Measurements from ENCODE around the gene NCOA5. TPM values are rescaled to one million over a fixed set of nuclear protein-coding genes. Genes with fewer than 3 reads are reported as not detected.

Gene NCOA5
- total and polyA plus RNA-seq, 2 experiments from 2014 or later: 8.4 to 22.8 TPM

GRCh38 chr20:46062151-46062550, 27.6 kb downstream of the NCOA5 start:
- Histone ChIP-seq H3K27me3 (ENCODE audit: insufficient read depth) (peaks cover 34% of the 10 kb centered on the region), H3K27ac (ENCODE audit: low read depth) (no peak overlapping the region), H3K4me2 (no peak overlapping the region), H3K79me2 (replicated peaks; ENCODE audit: insufficient read depth) (no peaks in the 10 kb centered on the region), H2AFZ (no peak overlapping the region), H3K9me2 (ENCODE audit: insufficient read depth) (no peaks in the 10 kb centered on the region), H3K4me3 (no peak overlapping the region), H4K20me1 (replicated peaks; ENCODE audit: insufficient read depth) (peaks cover 18% of the 10 kb centered on the region), H3F3A (replicated peaks; ENCODE audit: low read depth) (peaks cover 15% of the 10 kb centered on the region), H3K36me3 (ENCODE audit: insufficient read depth) (peaks cover 35% of the 10 kb centered on the region), H3K4me1 (ENCODE audit: insufficient read depth) (peaks cover 22% of the 10 kb centered on the region)
- no peak for TF ChIP-seq CTCF (conservative IDR thresholded peaks at IDR 0.05; ENCODE audit: low read depth in 2 of 2)
- TF ChIP-seq EZH2phosphoT487 (IDR thresholded peaks at IDR 0.05; ENCODE audit: unreplicated experiment): no peak
- TF ChIP-seq JUNB (IDR thresholded peaks at IDR 0.05; ENCODE audit: unreplicated experiment): no peak
- no peak for TF ChIP-seq REST (IDR thresholded peaks at IDR 0.05; ENCODE audit: unreplicated experiment)
- no peak for TF ChIP-seq ZNF462 (CRISPR knock-in tag; IDR thresholded peaks at IDR 0.05)
- TF ChIP-seq POLR2AphosphoS5 (IDR thresholded peaks at IDR 0.05; ENCODE audit: low read depth): no peak
- no peak for TF ChIP-seq STAT1 (IDR thresholded peaks at IDR 0.05; ENCODE audit: unreplicated experiment)
- TF ChIP-seq ZNF114 (CRISPR knock-in tag; IDR thresholded peaks at IDR 0.05): no peak
- TF ChIP-seq CREB1 (CRISPR knock-in tag; IDR thresholded peaks at IDR 0.05; ENCODE audit: low read depth): no peak
- no peak for TF ChIP-seq ETS1 (IDR thresholded peaks at IDR 0.05)
- TF ChIP-seq ZNF331 (CRISPR knock-in tag; IDR thresholded peaks at IDR 0.05; ENCODE audit: low read depth): no peak
- TF ChIP-seq NANOG (IDR thresholded peaks at IDR 0.05; ENCODE audit: borderline replicate concordance): no peak
- TF ChIP-seq EZH2 (IDR thresholded peaks at IDR 0.05; ENCODE audit: low read depth, unreplicated experiment): no peak
- no peak for ATAC-seq
- H3K27me3 Mint-ChIP-seq (ENCODE audit: insufficient read depth, low read depth, poor library complexity): peaks cover 36% of the 10 kb centered on the region
- no peaks in the 10 kb centered on the region for H3K9me3 Mint-ChIP-seq
- H3K4me1 Mint-ChIP-seq: peaks cover 26% of the 10 kb centered on the region
- H3K4me3 Mint-ChIP-seq: no peak overlapping the region
- no peak overlapping the region for H3K27ac Mint-ChIP-seq
- H3K36me3 Mint-ChIP-seq (ENCODE audit: low read depth): peaks cover 62% of the 10 kb centered on the region
- DNase-seq (ENCODE audit: low spot score): no peak
